DLD1 (cell line): Measurements from ENCODE around the gene TMED5.
"Not testable (repeated sequence)": the region's sequence is repeated elsewhere in the genome, so short reads cannot be mapped to it uniquely, and the experiment has no call there.

ENCODE experiments used
- in situ Hi-C: cut with HindIII; loops from 2 replicates; pipeline ENCODE4 v1.10.0; 2017; ENCODE audit warnings: low sequenced_read_pairs

TMED5 gene

DNA sequence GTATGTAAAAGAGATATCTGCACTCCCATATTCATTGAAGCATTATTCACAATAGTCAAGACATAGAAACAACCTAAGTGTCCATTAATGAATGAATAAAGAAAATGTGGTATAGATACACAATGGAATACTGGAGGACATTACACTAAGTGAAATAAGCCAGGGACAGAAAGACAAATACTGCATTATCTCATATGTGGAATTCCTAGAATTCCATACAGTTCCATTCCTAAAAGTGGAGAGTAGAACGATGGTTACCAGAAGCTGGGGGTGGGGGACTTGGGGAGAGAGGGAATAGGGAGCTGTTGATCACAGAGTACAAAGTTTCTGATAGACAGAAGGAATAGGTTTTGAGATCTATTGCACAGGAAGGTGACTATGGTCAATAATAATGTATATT lies 7.4 kb downstream of the TMED5 start:
- in situ Hi-C loops, result no loop called here

DNA sequence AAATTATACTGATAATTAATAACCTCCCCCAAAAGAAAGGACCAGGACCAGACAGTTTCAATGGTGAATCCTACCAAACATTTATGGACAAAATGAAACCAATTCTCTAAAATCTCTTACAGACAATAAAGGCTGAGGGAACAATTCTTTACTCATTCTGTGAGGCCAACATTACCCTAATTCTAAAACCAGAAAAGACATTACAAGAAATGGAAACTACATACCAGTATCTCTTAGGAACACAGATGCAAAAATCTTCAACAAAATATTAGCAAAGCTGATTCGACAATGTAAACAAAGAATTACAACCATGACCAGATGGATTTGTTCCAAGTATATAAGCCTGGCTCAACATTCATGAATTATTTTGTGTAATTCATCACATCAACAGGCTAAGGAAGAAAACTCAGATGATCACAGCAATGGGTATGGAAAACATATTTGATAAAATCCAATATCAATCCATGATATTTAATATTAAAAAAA lies 8.6 kb downstream of the TMED5 start:
- in situ Hi-C loops, result no loop called here

DNA sequence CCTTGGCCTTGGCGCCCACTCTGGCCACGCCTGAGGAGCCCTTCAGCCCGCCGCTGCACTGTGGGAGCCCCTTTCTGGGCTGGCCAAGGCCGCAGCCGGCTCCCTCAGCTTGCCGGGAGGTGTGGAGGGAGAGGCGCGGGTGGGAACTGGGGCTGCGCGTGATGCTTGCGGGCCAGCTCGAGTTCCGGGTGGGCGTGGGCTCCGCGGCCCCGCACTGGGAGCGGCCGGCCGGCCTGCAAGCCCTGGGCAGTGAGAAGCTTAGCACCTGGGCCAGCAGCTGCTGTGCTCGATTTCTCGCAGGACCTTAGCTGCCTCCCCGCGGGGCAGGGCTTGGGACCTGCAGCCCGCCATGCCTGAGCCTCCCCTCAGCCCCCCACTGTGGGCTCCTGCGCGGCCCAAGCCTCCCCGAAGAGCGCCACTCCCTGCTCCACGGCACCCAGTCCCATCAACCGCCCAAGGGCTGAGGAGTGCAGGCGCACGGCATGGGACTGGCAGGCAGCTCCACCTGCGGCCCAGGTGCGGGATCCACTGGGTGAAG lies 10.0 kb downstream of the TMED5 start:
- in situ Hi-C loops, result not testable (repeated sequence)

DNA sequence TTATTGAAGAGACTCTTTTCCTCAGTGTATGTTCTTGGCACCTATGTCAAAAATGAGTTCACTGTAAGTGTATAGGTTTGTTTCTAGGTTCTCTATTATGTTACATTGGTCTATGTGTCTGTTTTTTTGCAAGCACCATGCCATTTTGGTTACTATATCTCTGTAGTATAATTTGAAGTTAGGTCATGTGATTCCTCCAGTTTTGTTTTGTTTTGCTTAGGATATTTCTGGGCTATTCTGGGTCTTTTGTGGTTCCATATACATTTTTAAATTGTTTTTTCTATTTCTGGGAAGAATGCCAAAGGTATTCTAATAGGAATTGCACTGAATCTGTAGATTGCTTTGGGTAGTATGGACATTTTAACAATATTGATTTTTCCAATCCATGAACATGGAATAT lies 13.2 kb downstream of the TMED5 start:
- in situ Hi-C loops, result no loop called here

DNA sequence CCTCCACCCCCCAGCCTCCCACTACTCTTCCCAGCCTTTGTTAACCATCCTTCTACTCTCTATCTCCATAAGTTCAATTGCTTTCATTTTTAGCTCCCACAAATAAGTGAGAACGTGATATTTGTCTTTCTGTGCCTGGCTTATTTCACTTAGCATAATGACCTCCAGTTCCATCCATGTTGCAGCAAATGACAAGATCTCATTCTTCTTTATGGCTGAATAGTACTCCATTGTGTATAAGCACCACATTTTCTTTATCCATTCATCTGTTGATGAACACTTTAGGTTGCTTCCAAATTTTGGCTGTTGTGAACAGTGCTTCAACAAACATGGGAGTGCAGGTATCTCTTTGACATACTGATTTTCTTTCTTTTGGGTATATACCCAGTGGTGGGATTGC lies 14.3 kb downstream of the TMED5 start:
- in situ Hi-C loops, result not testable (repeated sequence)

DNA sequence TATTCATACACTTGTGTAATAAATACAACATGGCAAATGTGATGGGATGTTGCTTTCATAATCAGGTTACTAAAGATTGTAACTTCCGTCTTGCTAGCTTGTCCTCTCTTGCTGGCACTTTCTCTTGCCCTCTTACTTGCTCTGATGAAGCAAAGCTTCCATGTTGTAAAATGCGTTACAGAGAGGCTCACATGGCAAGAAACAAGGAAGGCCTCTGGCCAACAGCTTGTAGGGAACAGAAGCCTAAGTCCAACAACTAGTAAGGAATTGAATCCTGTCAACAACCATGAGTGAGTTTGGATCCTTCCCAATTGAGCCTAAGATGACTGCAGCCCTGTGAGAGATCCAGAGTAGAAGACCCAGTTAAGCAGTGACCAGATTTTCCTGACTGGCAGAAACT lies 15.4 kb downstream of the TMED5 start:
- in situ Hi-C loops, result no loop called here

DNA sequence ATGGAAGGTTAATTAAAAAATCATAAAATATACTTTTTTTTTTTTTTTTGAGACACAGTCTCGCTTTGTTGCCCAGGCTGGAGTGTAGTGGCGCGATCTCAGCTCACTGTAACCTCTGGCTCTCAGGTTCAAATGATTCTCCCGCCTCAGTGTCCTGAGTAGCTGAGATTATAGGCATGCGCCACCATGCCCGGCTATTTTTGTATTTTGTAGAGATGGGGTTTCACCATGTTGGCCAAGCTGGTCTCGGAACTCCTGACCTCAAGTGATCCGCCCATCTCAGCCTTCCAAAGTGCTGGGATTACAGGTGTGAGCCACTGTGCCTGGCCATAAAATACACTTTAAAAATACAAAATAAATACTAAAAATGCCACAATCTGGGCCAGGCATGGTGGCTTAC lies 16.9 kb downstream of the TMED5 start:
- in situ Hi-C loops, result not testable (repeated sequence)

DNA sequence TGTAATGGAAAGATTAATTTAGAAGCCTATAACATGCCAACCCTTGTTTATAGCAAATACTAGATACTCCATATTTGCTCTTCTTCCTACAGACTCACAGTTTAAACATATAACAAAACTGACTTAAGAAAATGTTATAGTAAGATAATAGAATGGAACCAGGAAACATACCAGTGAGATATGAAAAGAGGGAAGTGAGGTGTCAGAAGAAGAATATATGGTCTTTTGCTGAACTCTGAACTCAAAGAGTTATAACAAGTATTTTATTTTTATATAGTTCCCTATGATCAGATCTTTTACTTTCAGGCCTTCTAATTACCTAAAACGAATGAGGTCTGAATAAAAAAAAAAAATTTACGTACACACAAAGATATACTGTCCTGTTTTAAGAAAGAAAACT lies 20.9 kb downstream of the TMED5 start:
- in situ Hi-C loops, result no loop called here

DNA sequence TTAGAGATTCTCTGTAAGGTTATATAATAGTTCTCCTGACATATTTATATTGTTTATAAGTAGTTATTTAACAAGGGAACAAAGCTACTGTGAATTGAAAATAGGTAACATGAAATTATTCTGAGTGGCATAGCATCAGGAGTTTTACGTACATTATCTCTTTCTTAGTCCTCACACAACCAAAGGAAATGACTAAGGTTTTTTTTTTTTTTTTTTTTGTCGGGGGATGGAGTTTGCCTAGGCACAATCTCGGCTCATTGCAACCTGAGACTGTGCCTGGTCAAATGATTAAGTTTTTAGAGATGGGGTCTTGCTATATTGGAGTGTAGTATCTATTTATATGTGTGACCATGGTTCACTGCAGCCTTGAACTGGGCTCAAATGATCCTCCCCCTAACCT lies 24.9 kb downstream of the TMED5 start:
- in situ Hi-C loops, result no loop called here

DNA sequence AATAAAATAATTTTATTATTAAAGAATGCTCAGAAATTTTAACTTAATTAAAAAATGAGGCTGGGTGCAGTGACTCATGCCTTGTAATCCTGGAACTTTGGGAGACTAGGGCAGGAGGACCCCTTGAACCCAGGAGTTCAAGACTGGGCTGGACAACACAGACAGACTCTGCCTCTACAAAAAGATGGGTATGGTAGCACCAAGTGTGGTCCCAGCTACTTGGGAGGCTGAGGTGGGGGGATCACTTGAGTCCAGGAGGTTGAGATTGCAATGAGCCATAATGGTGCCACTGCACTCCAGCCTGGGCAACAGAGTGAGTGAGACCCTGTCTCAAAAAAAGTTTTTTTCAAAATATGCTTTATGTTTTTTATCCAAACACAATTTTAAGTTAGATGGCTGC lies 25.3 kb downstream of the TMED5 start:
- in situ Hi-C loops, result no loop called here

DNA sequence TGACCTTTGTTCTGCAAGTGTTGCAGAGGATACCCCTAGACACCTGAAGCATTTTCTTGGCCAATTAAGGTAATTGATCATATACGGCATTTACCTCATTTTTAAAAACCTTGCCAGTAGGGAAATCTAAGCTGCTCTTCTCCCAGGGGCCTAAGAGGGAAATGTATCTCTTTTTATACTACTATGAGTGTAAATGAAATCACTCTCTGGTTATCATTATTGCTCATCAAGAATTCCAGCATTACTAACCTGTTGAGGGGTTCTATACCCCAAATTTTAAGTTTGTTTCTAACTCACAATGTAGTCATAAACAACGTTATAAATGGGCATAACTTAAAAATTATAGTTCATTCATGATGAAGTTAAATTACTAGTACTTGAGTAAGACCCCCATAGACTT lies 27.4 kb downstream of the TMED5 start:
- in situ Hi-C loops, result no loop called here

DNA sequence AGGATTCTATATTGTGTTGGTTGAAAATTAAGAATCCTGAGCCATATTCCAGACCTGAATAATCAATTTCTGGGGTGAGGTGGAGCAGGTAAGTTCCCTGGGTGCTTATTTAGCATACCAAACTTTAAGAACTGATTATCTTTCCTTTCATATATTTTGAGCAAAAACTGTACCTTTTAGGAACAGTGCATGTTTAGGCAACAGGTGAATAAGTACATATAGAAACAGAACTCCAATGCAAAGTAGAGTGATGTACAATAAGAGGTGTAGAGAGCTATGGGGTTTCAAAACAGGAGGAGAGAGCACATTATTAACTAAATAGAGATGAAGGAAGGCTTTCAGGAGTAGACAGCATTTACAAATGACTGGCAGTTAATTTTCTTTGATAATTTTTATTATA lies 28.7 kb downstream of the TMED5 start:
- in situ Hi-C loops, result no loop called here

DNA sequence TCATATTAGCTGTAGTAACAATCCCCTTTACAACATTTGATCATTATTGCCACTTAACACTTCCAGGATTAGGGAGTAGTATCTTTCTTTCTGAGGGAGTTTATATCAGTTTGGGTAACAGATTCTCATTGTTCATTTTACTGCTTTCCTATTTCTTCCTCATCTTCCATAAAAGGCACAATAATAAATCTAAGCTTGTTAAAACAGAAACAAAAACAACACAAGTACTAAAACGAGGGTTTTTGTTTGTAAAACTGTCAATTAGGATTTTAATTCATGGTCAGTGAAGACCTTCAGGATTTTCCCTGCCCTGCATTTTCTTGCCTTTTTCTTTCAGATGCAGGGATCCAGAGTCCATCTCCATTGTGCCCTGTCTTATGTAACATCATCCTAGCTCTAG lies 29.5 kb downstream of the TMED5 start:
- in situ Hi-C loops, result no loop called here

DNA sequence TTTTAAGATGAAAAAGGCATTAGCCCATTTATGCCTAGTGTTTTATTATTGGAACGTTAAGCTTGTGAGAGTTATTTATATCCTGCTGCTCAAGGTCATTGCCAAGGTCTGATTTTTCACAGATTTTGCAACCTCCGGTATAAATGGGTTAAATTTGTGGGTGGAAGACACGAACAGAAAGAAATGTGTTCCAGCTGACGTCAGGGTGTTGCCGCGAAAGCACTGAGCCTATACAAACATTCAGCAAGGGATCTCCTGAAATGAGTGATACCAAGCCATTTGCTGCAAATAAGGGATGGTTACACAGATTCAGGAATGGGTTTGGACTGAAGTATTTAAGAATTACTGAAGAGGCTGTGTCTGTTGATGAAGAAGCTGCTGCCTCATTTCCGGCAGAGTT lies 32.2 kb downstream of the TMED5 start:
- in situ Hi-C loops, result no loop called here

DNA sequence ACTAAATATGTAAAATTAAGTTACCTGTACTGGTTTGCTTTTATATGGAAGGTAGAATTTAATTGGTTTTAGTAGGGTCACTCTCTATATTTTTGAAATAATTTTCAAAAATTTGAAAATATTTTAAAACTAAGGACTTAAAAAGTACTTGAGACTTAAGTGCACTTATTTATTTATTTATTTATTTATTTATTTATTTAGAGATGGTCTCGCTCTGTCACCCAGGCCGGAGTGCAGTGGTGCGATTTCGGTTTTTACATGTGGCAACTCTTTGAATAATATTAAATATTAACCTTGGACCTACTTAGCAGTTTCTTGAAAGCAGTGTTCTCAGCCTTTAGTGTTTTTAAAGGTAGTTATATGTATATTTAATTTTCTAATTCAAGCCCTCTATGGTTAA lies 36.4 kb downstream of the TMED5 start:
- in situ Hi-C loops, result no loop called here

DNA sequence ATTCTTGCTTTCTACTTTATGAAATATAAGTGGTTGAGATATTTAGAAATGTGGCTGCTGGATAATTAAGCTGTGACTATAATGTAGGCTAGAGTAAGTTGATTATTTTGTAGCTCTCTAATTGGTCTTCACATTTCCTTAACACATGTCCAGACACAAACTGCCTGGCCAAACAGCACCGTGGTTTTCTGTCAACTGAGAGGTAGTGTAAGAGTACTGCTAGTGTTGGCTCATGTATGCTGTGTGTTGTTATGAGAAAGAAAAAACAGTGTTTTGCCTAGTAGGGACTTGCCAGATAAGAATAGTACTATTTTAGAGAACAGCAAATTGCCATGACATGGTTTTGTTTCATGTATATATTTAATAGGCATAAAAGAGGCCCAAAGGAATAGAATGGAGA lies 37.1 kb downstream of the TMED5 start:
- in situ Hi-C loops, result no loop called here

DNA sequence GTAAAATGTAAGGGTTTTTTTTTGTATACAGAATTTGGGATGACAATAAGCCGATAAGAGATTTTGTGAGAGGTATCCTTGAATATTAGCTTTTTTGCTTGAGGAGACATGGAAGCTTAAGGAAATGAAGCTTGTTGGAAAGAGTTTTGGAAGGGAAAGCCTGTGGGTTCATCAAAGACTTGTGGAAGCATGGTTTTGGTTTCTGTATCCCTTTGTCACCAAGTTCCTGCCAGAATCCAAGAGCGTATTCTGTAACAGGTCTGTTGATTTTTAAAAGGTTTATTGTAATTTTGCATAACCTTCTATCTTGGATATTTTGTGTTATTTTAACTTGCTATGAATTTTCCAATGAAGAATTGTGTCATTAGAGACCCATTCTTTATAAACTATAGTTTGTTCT lies 38.1 kb downstream of the TMED5 start:
- in situ Hi-C loops, result no loop called here

DNA sequence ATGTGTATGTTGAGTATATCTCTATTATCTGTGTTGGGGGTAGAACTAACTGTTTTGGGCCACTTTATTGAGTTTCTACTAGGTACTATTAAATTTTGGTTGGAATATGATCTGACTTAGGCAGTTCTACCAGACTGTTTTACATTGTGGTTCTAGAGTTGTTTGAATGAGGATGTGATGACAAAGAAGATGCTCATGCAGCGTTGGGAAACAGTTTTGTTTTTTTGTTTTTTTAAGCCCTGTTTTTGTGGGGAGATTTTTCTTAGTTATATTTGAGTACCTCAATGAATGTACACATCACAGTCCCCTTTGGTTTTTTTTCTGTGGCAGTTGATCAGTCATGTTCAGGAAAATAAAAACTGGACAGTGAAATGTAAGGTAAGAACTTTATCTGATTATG lies 40.1 kb downstream of the TMED5 start:
- in situ Hi-C loops, result no loop called here

DNA sequence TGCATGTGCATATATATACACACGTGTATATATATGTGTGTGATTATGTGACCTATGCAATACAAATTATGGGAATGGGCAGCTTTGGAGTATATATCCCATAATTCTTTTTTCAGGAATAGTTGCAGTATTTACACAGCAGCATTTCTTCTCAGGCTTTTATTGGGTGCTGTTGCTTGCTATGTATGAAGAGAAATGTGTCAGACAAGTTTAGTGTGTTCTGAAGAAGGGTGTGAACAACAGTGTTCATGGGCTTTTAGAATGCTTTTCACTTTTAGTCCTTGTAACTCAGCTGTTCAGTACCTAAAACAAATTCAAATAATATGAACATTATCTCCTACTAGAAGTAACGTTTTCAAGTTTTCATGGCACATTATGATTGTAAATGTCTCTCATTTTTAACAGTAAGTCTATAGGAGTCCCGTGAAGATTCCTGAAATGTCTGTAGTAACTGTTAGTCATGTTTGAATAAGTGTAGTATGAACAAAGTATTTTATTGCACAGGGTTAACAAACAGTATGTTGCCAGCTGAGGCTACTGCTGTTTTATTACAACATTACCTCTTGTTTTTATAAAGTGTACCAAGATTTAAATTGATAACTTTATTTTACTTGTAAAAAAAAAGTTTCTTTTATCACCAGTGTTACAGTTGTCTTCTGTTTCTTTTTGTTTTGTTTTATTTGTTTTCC lies 42.5 kb downstream of the TMED5 start:
- in situ Hi-C loops, result no loop called here

DNA sequence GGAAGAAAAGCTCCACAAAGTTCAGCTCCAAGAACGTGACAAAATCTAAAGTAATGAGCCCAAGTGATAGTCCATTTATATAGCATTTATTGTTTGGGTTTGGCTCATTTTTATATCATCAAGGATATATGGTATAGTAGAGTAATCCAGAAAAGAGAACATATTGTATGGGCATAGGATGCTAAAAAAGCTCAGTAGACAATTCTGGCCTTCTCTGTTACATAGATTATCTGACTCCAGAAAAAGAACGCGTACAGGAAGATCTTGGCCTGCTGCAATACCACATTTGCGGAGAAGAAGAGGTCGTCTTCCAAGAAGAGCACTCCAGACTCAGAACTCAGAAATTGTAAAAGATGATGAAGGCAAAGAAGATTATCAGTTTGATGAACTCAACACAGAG lies 43.8 kb downstream of the TMED5 start:
- in situ Hi-C loops, result no loop called here

DNA sequence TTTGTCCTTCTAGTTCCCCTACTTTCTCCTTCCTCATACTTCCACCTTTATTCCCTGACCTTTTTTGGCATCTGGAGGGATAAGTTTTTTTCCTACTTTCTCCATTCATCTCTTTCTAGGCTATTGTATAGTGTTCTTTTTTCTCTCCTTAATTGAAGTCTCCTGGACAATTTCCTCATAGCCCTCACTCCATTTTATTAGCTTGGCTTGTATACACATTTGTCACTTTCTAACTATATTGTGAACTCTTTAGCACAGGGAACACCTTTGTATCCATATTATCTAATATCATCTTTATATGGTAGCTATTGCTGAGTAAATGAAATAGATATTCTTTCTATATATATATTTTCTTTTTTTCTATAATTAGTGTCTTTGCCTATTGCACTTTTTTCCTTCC lies 47.6 kb downstream of the TMED5 start:
- in situ Hi-C loops, result no loop called here

DNA sequence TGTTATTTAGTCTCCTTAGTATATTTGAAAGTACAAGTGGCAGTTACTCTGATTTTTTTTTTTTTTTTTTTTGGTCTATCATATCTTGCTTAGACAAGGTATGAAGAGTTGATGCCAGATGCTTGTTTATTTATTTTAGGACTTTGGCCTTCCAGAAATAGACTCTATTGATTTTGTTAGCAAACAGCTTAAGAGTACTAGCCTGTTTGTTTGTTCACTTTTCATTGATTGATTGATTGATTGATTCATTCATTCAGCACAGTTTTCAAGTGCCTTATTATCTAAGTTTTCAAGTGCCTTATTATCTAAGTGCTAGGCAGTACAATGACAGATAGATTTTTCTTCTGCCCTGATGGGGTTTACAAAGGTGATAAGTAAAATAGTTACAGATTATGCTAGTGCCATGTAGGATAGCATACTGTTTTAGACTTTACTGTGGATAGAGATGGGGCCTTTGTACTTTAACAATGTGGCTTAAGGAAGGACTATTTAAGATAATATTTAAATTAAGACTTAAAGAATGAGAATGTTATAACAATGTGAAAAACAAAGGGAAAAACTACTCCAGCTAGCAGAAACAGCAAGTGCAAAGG lies 50.6 kb downstream of the TMED5 start:
- in situ Hi-C loops, result no loop called here
